Endothelial cell of umbilical vein (primary cell): ENCODE data around the gene ZBTB7C. TPM values are rescaled to one million over a fixed set of nuclear protein-coding genes. Genes with fewer than 3 reads are reported as not detected.

Experiments used
- BruUV-seq: library from RNA; stranded (reverse); fragments of 400-500 nt; replicated peaks from 2 replicates; lab custom pipeline; 2021; lab: Mats Ljungman, UMichigan
- CTCF ChIA-PET: fragments of 300-600, 350-600 bp; sonication (Branson Sonifier 250); formaldehyde crosslinking; loops from one replicate; lab custom pipeline; 2021; ENCODE audit warnings: antibody characterized with exemption, inconsistent platforms; lab: Charles Lee
- POLR2A ChIA-PET: fragments of 300-600, 350-600 bp; sonication (Branson Sonifier 250); formaldehyde crosslinking; loops from one replicate; lab custom pipeline; 2021; ENCODE audit warnings: antibody characterized with exemption, inconsistent platforms; lab: Charles Lee
- DNase-seq: peaks from one replicate; pipeline ENCODE4 v3.0.0-alpha.2; 2011; ENCODE audit warnings: low read depth, low spot score
- FAIRE-seq: peaks from 2 replicates; lab custom pipeline; 2011; peaks lifted over from hg19 to GRCh38; lab: Jason Lieb, UNC
- H2AFZ ChIP-seq: 2 replicates; pipeline ENCODE4 v1.6.0; 2012; ENCODE audit warnings: low read depth, low read length, control low read depth, inconsistent platforms
- H3K27ac ChIP-seq: 2 replicates; pipeline ENCODE4 v1.5.1; 2011; ENCODE audit warnings: low read depth, mild to moderate bottlenecking, control low read depth, low read length, moderate library complexity; ENCODE audit not compliant: insufficient read depth
- H3K27me3 ChIP-seq, 2 experiments: 2 replicates each; pipeline versions ENCODE4 v1.6.0 to v1.6.1; 2011; ENCODE audit warnings: low read length in 2 of 2, mixed read lengths in 1 of 2; ENCODE audit not compliant: control insufficient read depth in 2 of 2, insufficient read depth in 2 of 2
- H3K36me3 ChIP-seq, 2 experiments: 2 replicates in 1 of 2; 3 replicates in 1 of 2; pipeline ENCODE4 v1.5.1; 2011; ENCODE audit warnings: low read length in 2 of 2, mild to moderate bottlenecking in 1 of 2, moderate library complexity in 1 of 2; ENCODE audit not compliant: control insufficient read depth in 2 of 2, insufficient read depth in 2 of 2; ENCODE audit errors: extremely low read depth in 1 of 2
- H3K4me1 ChIP-seq: 3 replicates; pipeline ENCODE4 v1.5.1; 2011; ENCODE audit warnings: mild to moderate bottlenecking, low read length; ENCODE audit not compliant: control insufficient read depth, insufficient read depth; ENCODE audit errors: extremely low read depth
- H3K4me2 ChIP-seq: 2 replicates; pipeline ENCODE4 v1.6.1; 2011; ENCODE audit warnings: low read length, control low read depth, mixed read lengths; ENCODE audit not compliant: insufficient read depth
- H3K4me3 ChIP-seq, 3 experiments: fragments of 200-600 bp in 1 of 3; sonication (generic), shearing (Covaris generic) in 1 of 3; replicated peaks in 1 of 3; 2 replicates each; pipeline ENCODE4 v1.5.1; 2011 to 2016; ENCODE audit warnings: control low read depth in 3 of 3, low read length in 3 of 3, mild to moderate bottlenecking in 2 of 3, inconsistent platforms in 1 of 3, low read depth in 1 of 3, moderate library complexity in 1 of 3; ENCODE audit not compliant: insufficient read depth in 1 of 3
- H3K79me2 ChIP-seq: 2 replicates; pipeline ENCODE4 v1.6.0; 2012; ENCODE audit warnings: low read length, inconsistent platforms; ENCODE audit not compliant: control insufficient read depth, insufficient read depth
- H3K9ac ChIP-seq: replicated peaks from 2 replicates; pipeline ENCODE3; 2011; ENCODE audit warnings: low read length, control low read depth; ENCODE audit not compliant: insufficient read depth; ENCODE audit errors: extremely low read depth
- H3K9me1 ChIP-seq: replicated peaks from 3 replicates; pipeline ENCODE4 v1.6.0; 2011; ENCODE audit warnings: mild to moderate bottlenecking, low read length; ENCODE audit not compliant: control insufficient read depth, insufficient read depth; ENCODE audit errors: extremely low read depth
- H3K9me3 ChIP-seq: replicated peaks from 2 replicates; pipeline ENCODE4 v1.5.1; 2012; ENCODE audit warnings: low read length, inconsistent platforms; ENCODE audit not compliant: control insufficient read depth, insufficient read depth
- H4K20me1 ChIP-seq: replicated peaks from 2 replicates; pipeline ENCODE3; 2011; ENCODE audit warnings: mild to moderate bottlenecking, low read length; ENCODE audit not compliant: control insufficient read depth, insufficient read depth; ENCODE audit errors: extremely low read depth
- CTCF ChIP-seq, 2 donors: IDR thresholded peaks; 1 replicate in 1 of 2; 2 replicates in 1 of 2; pipeline ENCODE4 v1.5.1; 2011; ENCODE audit warnings: low read length in 2 of 2, mild to moderate bottlenecking in 2 of 2, moderate library complexity in 2 of 2, control low read depth in 1 of 2, inconsistent platforms in 1 of 2, low read depth in 1 of 2; ENCODE audit not compliant: insufficient read depth in 1 of 2; ENCODE audit errors: extremely low read depth in 1 of 2
- EZH2 ChIP-seq: IDR thresholded peaks from 2 replicates; pipeline ENCODE4 v1.6.1; 2012; ENCODE audit warnings: borderline replicate concordance, low read depth, mild to moderate bottlenecking, moderate library complexity, low read length, inconsistent platforms; ENCODE audit not compliant: severe bottlenecking
- FOS ChIP-seq: IDR thresholded peaks from 2 replicates; pipeline ENCODE4 v1.6.1; 2011; ENCODE audit warnings: mild to moderate bottlenecking, low read length, moderate library complexity, borderline replicate concordance; ENCODE audit not compliant: insufficient read depth
- GATA2 ChIP-seq: IDR thresholded peaks from 2 replicates; pipeline ENCODE4 v1.7.0; 2011; ENCODE audit warnings: low read depth, mild to moderate bottlenecking, moderate library complexity, mixed read lengths, low read length; ENCODE audit not compliant: insufficient read length, insufficient read depth
- JUN ChIP-seq: IDR thresholded peaks from 2 replicates; pipeline ENCODE4 v1.6.1; 2011; ENCODE audit warnings: borderline replicate concordance, low read depth; ENCODE audit not compliant: insufficient read length, insufficient read depth
- MYC ChIP-seq: IDR thresholded peaks from one replicate; pipeline ENCODE4 v1.6.1; 2011; ENCODE audit warnings: mild to moderate bottlenecking, low read depth, low read length
- POLR2A ChIP-seq: IDR thresholded peaks from 2 replicates; pipeline ENCODE4 v1.6.1; 2012; ENCODE audit warnings: low read depth, mild to moderate bottlenecking, control low read depth, low read length
- POLR2AphosphoS5 ChIP-seq: IDR thresholded peaks from 2 replicates; pipeline ENCODE4 v1.6.1; 2012; ENCODE audit warnings: low read depth, mild to moderate bottlenecking, control low read depth, low read length, moderate library complexity; ENCODE audit not compliant: insufficient read depth
- dilution Hi-C: fragments of 300-500 bp; cut with MboI; formaldehyde crosslinking; loops from one replicate; pipeline ENCODE4 v1.15.0; 2019; ENCODE audit warnings: low sequenced_read_pairs; ENCODE audit not compliant: extremely low pct_ligation_motif_present
- intact Hi-C: fragments of 100-400 bp; cut with micrococcal nuclease; formaldehyde crosslinking; loops from one replicate; pipeline ENCODE4 v1.10.0; 2022
- polyA plus RNA-seq, 4 experiments: library from polyadenylated mRNA; depleted of rRNA in 3 of 4; stranded (reverse) in 3 of 4; unstranded in 1 of 4; fragments of >200 nt; gene quantifications; 2 replicates each; pipeline versions ENCODE4 v1.2.1 to v1.2.3, GENCODE V29; 2011 to 2012; ENCODE audit warnings: missing spikeins in 1 of 4
- total RNA-seq: library from RNA; stranded (reverse); gene quantifications from 2 replicates; pipeline ENCODE4 v1.2.3, GENCODE V29; 2021
- TF ChIP-seq, protein P1 (sequence below): IDR thresholded peaks from 2 replicates; pipeline ENCODE4 v1.6.1; 2011; ENCODE audit not compliant: insufficient read depth, insufficient read length

Gene ZBTB7C
- total and polyA plus RNA-seq, 2 donors (not counting 3 experiments of a cell fraction or from before 2014, with no cell fraction given) = not detected

- no peaks in the 10 kb centered on the region for H3K27me3 ChIP-seq
- BruUV-seq = no TSS peak
- dilution Hi-C loops (no loop called here), intact Hi-C loops (no loop called here)
- TF ChIP-seq POLR2AphosphoS5 (no peak), MYC (no peak), FOS (no peak), EZH2 (no peak), JUN (no peak)
- TF ChIP-seq, protein P1, sequence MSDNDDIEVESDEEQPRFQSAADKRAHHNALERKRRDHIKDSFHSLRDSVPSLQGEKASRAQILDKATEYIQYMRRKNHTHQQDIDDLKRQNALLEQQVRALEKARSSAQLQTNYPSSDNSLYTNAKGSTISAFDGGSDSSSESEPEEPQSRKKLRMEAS = no peak
- H3K9me1 ChIP-seq = no peaks in the 10 kb centered on the region
- H3K36me3 ChIP-seq = no peaks in the 10 kb centered on the region
- ChIA-PET CTCF (no interaction called here), POLR2A (no interaction called here)
- H3K4me2 ChIP-seq = no peak overlapping the region
- H3K79me2 ChIP-seq = no peaks in the 10 kb centered on the region
- H3K4me3 ChIP-seq = no peak overlapping the region
- H3K27ac ChIP-seq = no peak overlapping the region
- no peak overlapping the region for H2AFZ ChIP-seq
- no peak for DNase-seq
- no peaks in the 10 kb centered on the region for H3K4me1 ChIP-seq
- FAIRE-seq = no peak
- no peaks in the 10 kb centered on the region for H4K20me1 ChIP-seq
- no peak overlapping the region for H3K9ac ChIP-seq
- no peaks in the 10 kb centered on the region for H3K9me3 ChIP-seq
These were observed 256.6 kb downstream of the ZBTB7C start for GRCh38 chr18:48152549-48152948.

DNA sequence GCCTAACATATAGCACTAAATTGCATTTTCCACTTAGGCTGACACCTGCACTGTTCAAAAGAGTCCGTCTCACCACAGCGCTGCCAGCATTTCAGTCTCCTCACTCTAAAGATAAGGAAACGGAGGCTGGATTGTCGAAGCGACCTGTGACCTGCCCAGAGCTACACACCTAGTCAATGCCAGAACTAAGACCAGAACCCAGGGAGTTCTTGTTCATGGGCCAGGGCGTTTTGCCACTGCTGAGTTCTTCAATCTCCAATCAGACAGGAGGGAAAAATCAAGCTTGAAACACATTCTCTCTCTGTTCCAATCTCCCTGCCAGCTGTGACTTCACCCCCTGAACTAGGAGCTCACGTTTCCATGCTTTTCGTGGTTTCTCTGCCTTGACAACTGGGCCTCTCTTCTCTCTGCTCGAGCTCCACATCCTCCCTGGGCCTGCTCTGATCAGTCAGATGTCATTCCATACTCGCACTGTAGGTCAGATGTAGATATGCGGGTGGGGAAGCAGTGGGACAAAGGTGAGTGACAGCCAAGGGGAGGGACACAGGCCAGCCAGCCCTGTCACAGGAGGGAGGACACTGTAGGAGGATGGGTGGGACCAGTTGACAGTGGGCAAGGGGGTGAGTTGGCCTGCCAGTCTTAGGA lies 257.6 kb downstream of the ZBTB7C start:
- POLR2A ChIA-PET = no interaction called here
- CTCF ChIA-PET = interaction anchor here (2.2 kb wide), 1 partner anchor 11 kb away, joined by 4 read pairs; no protein-coding TSS in a partner anchor
- Histone ChIP-seq H3K4me2 (no peak overlapping the region), H3K36me3 (no peaks in the 10 kb centered on the region), H2AFZ (no peak overlapping the region), H3K27me3 (no peaks in the 10 kb centered on the region), H4K20me1 (no peaks in the 10 kb centered on the region), H3K4me3 (no peak overlapping the region), H3K79me2 (no peaks in the 10 kb centered on the region), H3K9me3 (no peaks in the 10 kb centered on the region), H3K4me1 (no peaks in the 10 kb centered on the region), H3K9me1 (no peaks in the 10 kb centered on the region), H3K27ac (no peak overlapping the region), H3K9ac (no peak overlapping the region)
- DNase-seq (no peak), FAIRE-seq (no peak)
- no TSS peak for BruUV-seq
- intact Hi-C loops (no loop called here), dilution Hi-C loops (no loop called here)
- TF ChIP-seq MYC (no peak), EZH2 (no peak), CTCF (IDR thresholded peaks at IDR 0.05; ENCODE audit: extremely low read depth in 1 of 2, insufficient read depth in 1 of 2, low read depth in 1 of 2, low read length in 2 of 2) (no peak), FOS (no peak), GATA2 (no peak), POLR2A (no peak), POLR2AphosphoS5 (no peak), JUN (no peak)
- TF ChIP-seq, protein P1 = no peak
